HTERT RPE-1 (cell line): ENCODE measurements around the gene IL1RAPL1.

Experiments
- in situ Hi-C: fragments of 300-500 bp; cut with MboI; formaldehyde crosslinking; loops from 4 replicates; pipeline ENCODE4 v1.14.3; 2020; ENCODE audit warnings: low sequenced_read_pairs

The IL1RAPL1 gene

DNA sequence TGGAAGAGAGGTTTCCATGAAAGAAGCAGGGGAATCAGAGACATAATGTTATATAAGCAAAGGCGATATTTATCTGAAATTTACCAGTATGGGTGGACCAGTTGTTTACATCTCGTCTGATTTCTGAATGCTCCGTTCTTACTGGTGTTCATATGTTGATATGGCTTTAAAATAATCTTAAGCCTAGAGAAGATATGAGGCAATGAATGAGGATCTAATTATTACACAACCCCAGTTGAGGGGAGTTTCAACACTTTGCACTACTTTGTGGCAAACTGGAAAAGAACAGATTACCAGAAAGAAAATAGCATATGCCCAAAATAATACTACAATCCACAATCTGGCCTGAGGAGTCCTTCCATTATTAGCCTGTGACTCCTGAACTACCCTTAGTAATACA is 1364.8 kb downstream of the IL1RAPL1 start:
- in situ Hi-C loops, result no loop called here

DNA sequence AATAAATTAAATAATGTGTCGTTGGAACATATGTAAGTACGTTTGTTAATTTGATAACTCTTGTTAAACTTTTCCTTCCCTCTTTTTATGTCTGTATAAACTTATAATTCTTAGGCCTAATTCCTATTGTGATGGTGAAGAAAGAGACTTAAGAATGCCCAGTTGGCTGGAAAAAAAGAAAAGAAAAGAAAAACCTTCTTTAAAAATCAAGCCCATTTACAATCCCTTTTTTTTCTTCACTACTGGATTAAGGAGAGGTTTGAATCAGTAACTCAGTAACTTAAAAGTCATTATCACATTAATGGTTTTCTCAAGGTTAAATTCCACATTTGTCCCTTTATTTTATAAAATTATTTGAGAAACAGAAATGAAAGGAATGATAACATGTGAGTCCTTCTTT is 1374.8 kb downstream of the IL1RAPL1 start:
- in situ Hi-C loops, result no loop called here

DNA sequence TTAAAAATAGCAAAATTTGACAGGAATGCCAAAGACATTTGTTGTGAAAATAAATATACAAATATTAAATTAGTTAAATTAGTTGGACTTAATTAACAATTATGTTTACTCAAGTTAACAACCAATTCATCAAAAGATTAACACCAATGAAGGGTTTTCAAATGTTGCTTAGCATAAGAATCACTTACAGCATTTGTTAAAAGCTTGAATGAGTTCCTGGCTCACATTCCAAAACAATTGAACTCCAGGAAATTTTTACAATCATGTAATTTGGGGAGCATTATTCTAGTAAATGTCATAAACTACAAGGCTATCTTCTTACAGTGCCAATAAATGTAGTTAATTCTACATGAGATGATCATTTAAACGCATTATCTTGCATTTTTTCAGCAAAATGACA is 1378.4 kb downstream of the IL1RAPL1 start:
- in situ Hi-C loops, result no loop called here

DNA sequence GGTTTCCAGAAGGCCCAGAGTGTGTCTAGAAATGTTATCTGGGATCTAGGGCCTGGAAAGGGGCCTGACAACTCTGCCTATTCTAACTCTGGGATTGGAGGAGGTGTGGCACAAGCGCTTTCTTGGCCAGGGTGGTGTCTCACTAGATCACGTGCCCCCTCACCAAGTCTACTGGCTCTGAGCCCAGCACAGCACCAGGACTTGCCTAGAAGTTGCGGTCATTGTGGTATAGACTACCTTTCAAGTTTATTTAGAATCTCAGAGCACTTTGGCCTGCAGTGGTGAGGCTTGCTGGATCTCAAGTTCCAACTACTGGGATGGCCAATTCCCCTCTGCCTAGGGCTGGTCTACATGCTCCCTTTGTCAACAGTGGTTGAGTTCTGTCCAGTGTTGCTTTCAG is 1404.8 kb downstream of the IL1RAPL1 start:
- in situ Hi-C loops, result no loop called here

DNA sequence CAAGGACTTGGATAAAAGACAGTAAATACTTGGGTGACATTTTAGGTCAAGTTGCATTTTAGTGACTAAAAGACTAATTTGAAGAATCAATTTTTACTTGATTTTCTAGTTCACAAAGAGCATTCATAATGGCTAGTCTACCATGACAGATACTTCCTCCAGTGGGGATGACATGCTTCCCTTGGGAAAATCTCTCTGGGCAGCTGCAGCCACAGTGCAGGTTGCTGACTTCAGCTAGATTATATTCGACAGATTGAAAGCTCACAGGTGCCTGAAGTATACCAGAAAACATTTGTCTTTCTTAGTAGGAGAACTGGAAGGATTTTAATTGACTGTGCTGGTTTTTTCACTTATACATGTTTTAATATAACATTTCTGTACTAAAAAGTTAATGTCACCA is 1418.6 kb downstream of the IL1RAPL1 start:
- in situ Hi-C loops, result no loop called here
